PC-3 (cell line): ENCODE measurements around the gene PAPOLG.

Experiments
- CTCF ChIP-seq: fragments of 300-600 bp; sonication (generic); conservative IDR thresholded peaks from 2 replicates; pipeline ENCODE4 v1.5.1; 2017; ENCODE audit warnings: antibody characterized with exemption, low read depth, mild to moderate bottlenecking, low read length
- EZH2 ChIP-seq: fragments of 300-600 bp; sonication (generic); IDR thresholded peaks from one replicate; pipeline ENCODE4 v1.6.1; 2017; ENCODE audit warnings: antibody characterized with exemption, mild to moderate bottlenecking, low read length; ENCODE audit not compliant: unreplicated experiment
- EZH2phosphoT487 ChIP-seq: fragments of 300-600 bp; sonication (generic); IDR thresholded peaks from 2 replicates; pipeline ENCODE4 v1.6.1; 2018; ENCODE audit warnings: mild to moderate bottlenecking, antibody characterized with exemption, low read length, borderline replicate concordance

GRCh38 chr2:60742419-60742818 is 13.6 kb upstream of the PAPOLG start:
- TF ChIP-seq CTCF (no peak), EZH2phosphoT487 (no peak), EZH2 (no peak)
